Erythroblast (primary cell): ENCODE measurements around the gene BMP10.

ENCODE experiments used
- GATA1 ChIP-seq: IDR thresholded peaks from 2 replicates; pipeline ENCODE4 v1.6.1; 2011; ENCODE audit warnings: low read depth, mild to moderate bottlenecking, control low read depth, low read length, moderate library complexity
- POLR2A ChIP-seq: IDR thresholded peaks from 2 replicates; pipeline ENCODE4 v1.6.1; 2011; ENCODE audit warnings: mild to moderate bottlenecking, low read length

DNA sequence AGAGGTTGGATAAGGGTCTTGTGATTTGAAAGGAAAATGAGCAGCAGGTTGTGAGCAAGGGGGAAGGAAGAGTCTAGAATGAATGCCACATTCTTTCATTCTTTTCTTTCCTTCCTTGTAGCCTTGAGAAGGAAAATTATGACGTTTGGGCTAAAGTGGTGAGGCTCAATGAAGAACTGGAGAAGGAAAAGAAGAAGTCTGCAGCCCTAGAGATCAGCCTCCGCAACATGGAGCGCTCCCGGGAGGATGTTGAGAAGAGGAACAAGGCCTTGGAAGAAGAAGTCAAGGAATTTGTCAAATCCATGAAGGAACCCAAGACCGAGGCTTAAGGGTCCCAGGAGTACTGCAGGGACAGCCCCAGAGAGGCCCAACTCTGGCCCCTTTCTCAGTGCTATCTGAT is 45.3 kb downstream of the BMP10 start:
- TF ChIP-seq POLR2A: no peak
- no peak for TF ChIP-seq GATA1
